ENCODE data around the gene DAP. TPM values are rescaled to one million over a fixed set of nuclear protein-coding genes. Genes with fewer than 3 reads are reported as not detected.
"Not testable (repeated sequence)": the region's sequence is repeated elsewhere in the genome, so short reads cannot be mapped to it uniquely, and the experiment has no call there.

The DAP gene
- total and polyA plus RNA-seq, 2 experiments from 2014 or later = 30.0 to 105 TPM

- Histone ChIP-seq H3K9me3 (ENCODE audit: low read depth) (no peaks in the 10 kb centered on the region), H3K27ac (no peak overlapping the region), H3K4me3 (no peak overlapping the region), H3K4me1 (ENCODE audit: low read depth) (no peaks in the 10 kb centered on the region), H3K36me3 (peaks cover 5% of the 10 kb centered on the region), H3K27me3 (no peaks in the 10 kb centered on the region)
- DNase-seq (ENCODE audit: low read depth in 1 of 2, low spot score in 1 of 2) = no peak
- no peak for TF ChIP-seq CTCF (IDR thresholded peaks at IDR 0.05; ENCODE audit: low read depth, low read length)
These were observed 115.4 kb downstream of the DAP start for GRCh38 chr5:10645671-10646070.

DNA sequence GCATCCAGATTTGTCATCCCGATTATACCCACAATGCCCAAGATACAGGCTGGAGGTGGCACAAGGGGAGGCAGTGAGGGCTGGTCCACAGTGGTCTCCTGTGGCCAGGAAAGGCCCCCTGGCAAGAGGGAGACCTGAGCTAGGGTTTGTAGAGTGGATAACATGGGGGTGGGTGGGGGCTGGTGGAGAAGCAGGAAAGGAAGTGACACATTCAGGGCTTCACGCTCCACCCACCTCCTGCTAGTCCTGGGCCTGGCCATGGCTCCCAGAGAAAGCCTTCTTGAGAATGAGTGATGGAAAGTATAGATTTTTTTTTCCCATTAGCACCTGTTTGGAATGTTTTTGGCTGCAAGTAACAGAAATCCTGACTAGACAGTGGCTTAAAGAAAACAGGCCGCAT lies 115.9 kb downstream of the DAP start:
- Histone ChIP-seq H3K36me3 (peaks cover under 1% of the 10 kb centered on the region), H3K27me3 (no peaks in the 10 kb centered on the region), H3K27ac (no peak overlapping the region), H3K4me3 (no peak overlapping the region), H3K9me3 (ENCODE audit: low read depth) (no peaks in the 10 kb centered on the region), H3K4me1 (ENCODE audit: low read depth) (no peaks in the 10 kb centered on the region)
- DNase-seq (ENCODE audit: low read depth in 1 of 2, low spot score in 1 of 2) = no peak
- no peak for TF ChIP-seq CTCF (IDR thresholded peaks at IDR 0.05; ENCODE audit: low read depth, low read length)

DNA sequence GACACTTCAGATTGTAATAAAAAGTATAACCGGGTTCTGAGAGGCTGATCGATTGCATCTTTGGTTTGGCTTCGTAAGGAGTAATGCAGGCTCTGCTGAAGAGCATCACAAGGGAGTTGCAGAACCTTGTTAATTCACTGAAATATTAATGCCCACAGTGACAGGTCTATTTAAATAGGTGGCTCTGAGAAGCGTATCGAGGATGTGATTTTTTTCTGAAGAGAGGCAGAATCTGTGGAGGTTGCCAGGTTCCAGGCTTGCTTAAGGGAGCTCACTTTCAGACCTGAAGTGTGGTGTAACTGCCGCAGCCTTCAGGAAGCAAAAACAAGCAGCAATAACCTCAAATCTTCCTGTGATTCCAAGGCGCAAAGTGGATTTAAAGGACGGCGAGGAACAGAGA lies 116.8 kb downstream of the DAP start:
- H3K4me3 ChIP-seq = no peak overlapping the region
- no peaks in the 10 kb centered on the region for H3K36me3 ChIP-seq
- H3K4me1 ChIP-seq (ENCODE audit: low read depth) = no peaks in the 10 kb centered on the region
- no peak overlapping the region for H3K27ac ChIP-seq
- H3K9me3 ChIP-seq (ENCODE audit: low read depth) = no peaks in the 10 kb centered on the region
- no peak for TF ChIP-seq CTCF (IDR thresholded peaks at IDR 0.05; ENCODE audit: low read depth, low read length)
- no peak for DNase-seq (ENCODE audit: low read depth in 1 of 2, low spot score in 1 of 2)
- no peaks in the 10 kb centered on the region for H3K27me3 ChIP-seq

GRCh38 chr5:10642367-10642766 lies 118.7 kb downstream of the DAP start:
- no peak overlapping the region for H3K4me3 ChIP-seq
- no peaks in the 10 kb centered on the region for H3K27me3 ChIP-seq
- no peaks in the 10 kb centered on the region for H3K36me3 ChIP-seq
- no peaks in the 10 kb centered on the region for H3K9me3 ChIP-seq (ENCODE audit: low read depth)
- H3K27ac ChIP-seq = no peak overlapping the region
- DNase-seq (ENCODE audit: low read depth in 1 of 2, low spot score in 1 of 2) = no peak
- H3K4me1 ChIP-seq (ENCODE audit: low read depth) = no peaks in the 10 kb centered on the region
- no peak for TF ChIP-seq CTCF (IDR thresholded peaks at IDR 0.05; ENCODE audit: low read depth, low read length)

DNA sequence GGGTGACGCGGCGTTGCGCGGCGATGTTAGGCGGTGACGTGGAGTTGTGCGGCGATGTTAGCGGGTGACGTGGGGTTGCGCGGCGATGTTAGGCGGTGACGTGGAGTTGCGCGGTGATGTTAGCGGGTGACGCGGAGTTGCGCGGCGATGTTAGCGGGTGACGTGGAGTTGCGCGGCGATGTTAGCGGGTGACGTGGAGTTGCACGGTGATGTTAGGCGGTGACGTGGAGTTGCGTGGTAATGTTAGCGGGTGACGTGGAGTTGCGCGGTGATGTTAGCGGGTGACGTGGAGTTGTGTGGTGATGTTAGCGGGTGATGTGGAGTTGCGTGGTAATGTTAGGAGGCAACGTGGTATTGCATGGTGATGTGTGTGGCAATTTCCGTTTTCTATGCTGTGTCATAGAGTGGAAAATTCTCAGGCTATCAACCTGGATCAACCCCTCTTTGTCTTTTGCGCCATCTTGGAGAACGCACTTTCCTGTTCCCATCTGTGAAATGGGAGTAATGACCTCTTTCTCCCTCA lies 121.1 kb downstream of the DAP start:
- DNase-seq (ENCODE audit: low read depth in 1 of 2, low spot score in 1 of 2) = no peak
- Histone ChIP-seq H3K9me3 (ENCODE audit: low read depth) (no peaks in the 10 kb centered on the region), H3K27me3 (no peaks in the 10 kb centered on the region), H3K27ac (no peak overlapping the region), H3K4me3 (no peak overlapping the region), H3K4me1 (ENCODE audit: low read depth) (no peaks in the 10 kb centered on the region), H3K36me3 (no peaks in the 10 kb centered on the region)
- no peak for TF ChIP-seq CTCF (IDR thresholded peaks at IDR 0.05; ENCODE audit: low read depth, low read length)

GRCh38 chr5:10638723-10639122 lies 122.3 kb downstream of the DAP start:
- not testable (repeated sequence) for H3K36me3 ChIP-seq; H3K27ac ChIP-seq; H3K27me3 ChIP-seq; H3K9me3 ChIP-seq (ENCODE audit: low read depth); DNase-seq (ENCODE audit: low read depth in 1 of 2, low spot score in 1 of 2); H3K4me1 ChIP-seq (ENCODE audit: low read depth); H3K4me3 ChIP-seq

Measured in cardiac muscle cell (in vitro differentiated cells and primary cell).